ENCODE data around the gene FILIP1L.

Gene FILIP1L

GRCh38 chr3:99925584-99926230 lies 188.6 kb downstream of the FILIP1L start:
- H3K36me3 ChIP-seq (ENCODE audit: control insufficient read depth in 1 of 2, insufficient read depth in 2 of 2, low read length in 2 of 2): no peaks in the 10 kb centered on the region

GRCh38 chr3:99923873-99924272 lies 190.4 kb downstream of the FILIP1L start:
- H3K23ac ChIP-seq (ENCODE audit: low read length): no peak overlapping the region
- H2BK12ac ChIP-seq (ENCODE audit: low read length): no peak overlapping the region
- no peaks in the 10 kb centered on the region for H3K27me3 ChIP-seq (ENCODE audit: insufficient read depth, low read length)
- no peak overlapping the region for H3K18ac ChIP-seq (ENCODE audit: low read length)
- no peak overlapping the region for H4K91ac ChIP-seq (ENCODE audit: low read depth, low read length)
- no peaks in the 10 kb centered on the region for H3K36me3 ChIP-seq (ENCODE audit: control insufficient read depth in 1 of 2, insufficient read depth in 2 of 2, low read length in 2 of 2)
- H3K4me3 ChIP-seq (ENCODE audit: low read depth, low read length): no peak overlapping the region
- H3K4ac ChIP-seq (ENCODE audit: low read depth, low read length): no peak overlapping the region
- H4K8ac ChIP-seq (ENCODE audit: low read depth, low read length): no peak overlapping the region
- no peaks in the 10 kb centered on the region for H3K79me1 ChIP-seq (ENCODE audit: low read length)
- H2BK120ac ChIP-seq (ENCODE audit: insufficient read depth, low read length, poor library complexity): no peak overlapping the region
- no peak overlapping the region for H2AFZ ChIP-seq (ENCODE audit: insufficient read depth, low read length, poor library complexity)
- peaks cover 2 to 5% of the 10 kb centered on the region in 2 experiments for H3K4me1 ChIP-seq (ENCODE audit: control insufficient read depth in 1 of 2, insufficient read depth in 2 of 2, low read length in 2 of 2)
- H2AK5ac ChIP-seq (ENCODE audit: low read length): no peak overlapping the region
- no peaks in the 10 kb centered on the region for H3K9me3 ChIP-seq (ENCODE audit: insufficient read depth, low read depth, low read length)
- H3K9ac ChIP-seq (ENCODE audit: low read length): no peak overlapping the region
- no peaks in the 10 kb centered on the region for H3K79me2 ChIP-seq (ENCODE audit: control insufficient read depth, insufficient read depth, low read length, poor library complexity)
- H3K14ac ChIP-seq (ENCODE audit: low read length): no peak overlapping the region
- no peak overlapping the region for H4K12ac ChIP-seq (ENCODE audit: low read depth, low read length)
- no peak overlapping the region for H2BK5ac ChIP-seq (ENCODE audit: low read depth, low read length, poor library complexity)
- no peak overlapping the region for H3K4me2 ChIP-seq (ENCODE audit: low read length)
- no peak for DNase-seq
- H3K27ac ChIP-seq (ENCODE audit: low read depth, low read length): no peak overlapping the region

More at GRCh38 chr3:99925584-99926230, 188.6 kb downstream of the FILIP1L start:
- Histone ChIP-seq H2AK5ac (ENCODE audit: low read length) (no peak overlapping the region), H3K4me3 (ENCODE audit: low read depth, low read length) (no peak overlapping the region), H3K79me2 (ENCODE audit: control insufficient read depth, insufficient read depth, low read length, poor library complexity) (no peaks in the 10 kb centered on the region), H4K91ac (ENCODE audit: low read depth, low read length) (no peak overlapping the region), H2BK5ac (ENCODE audit: low read depth, low read length, poor library complexity) (no peak overlapping the region), H3K4ac (ENCODE audit: low read depth, low read length) (no peak overlapping the region), H3K4me1 (ENCODE audit: control insufficient read depth in 1 of 2, insufficient read depth in 2 of 2, low read length in 2 of 2) (peaks cover 2 to 3% of the 10 kb centered on the region in 2 experiments), H2BK120ac (ENCODE audit: insufficient read depth, low read length, poor library complexity) (no peak overlapping the region), H4K8ac (ENCODE audit: low read depth, low read length) (no peak overlapping the region), H3K79me1 (ENCODE audit: low read length) (no peaks in the 10 kb centered on the region), H3K23ac (ENCODE audit: low read length) (no peak overlapping the region), H2BK12ac (ENCODE audit: low read length) (no peak overlapping the region), H3K27me3 (ENCODE audit: insufficient read depth, low read length) (no peaks in the 10 kb centered on the region), H3K9ac (ENCODE audit: low read length) (no peak overlapping the region), H3K18ac (ENCODE audit: low read length) (no peak overlapping the region), H3K4me2 (ENCODE audit: low read length) (no peak overlapping the region), H4K12ac (ENCODE audit: low read depth, low read length) (no peak overlapping the region), H2AFZ (ENCODE audit: insufficient read depth, low read length, poor library complexity) (no peak overlapping the region), H3K9me3 (ENCODE audit: insufficient read depth, low read depth, low read length) (no peaks in the 10 kb centered on the region), H3K27ac (ENCODE audit: low read depth, low read length) (no peak overlapping the region), H3K14ac (ENCODE audit: low read length) (no peak overlapping the region)
- WGBS (ENCODE audit: extremely low coverage, insufficient coverage, insufficient read length): no CpG with 5 or more reads among the region's 4 CpGs
- DNase-seq: no peak

GRCh38 chr3:99921986-99922385 lies 192.3 kb downstream of the FILIP1L start:
- no peaks in the 10 kb centered on the region for H3K79me2 ChIP-seq (ENCODE audit: control insufficient read depth, insufficient read depth, low read length, poor library complexity)
- no peak overlapping the region for H3K9ac ChIP-seq (ENCODE audit: low read length)
- whole genome bisulfite sequencing (ENCODE audit: extremely low coverage, insufficient coverage, insufficient read length): no CpG with 5 or more reads among the region's 1 CpG
- H3K4me2 ChIP-seq (ENCODE audit: low read length): no peak overlapping the region
- H2BK12ac ChIP-seq (ENCODE audit: low read length): no peak overlapping the region
- H2BK5ac ChIP-seq (ENCODE audit: low read depth, low read length, poor library complexity): no peak overlapping the region
- no peak overlapping the region for H4K91ac ChIP-seq (ENCODE audit: low read depth, low read length)
- no peaks in the 10 kb centered on the region for H3K36me3 ChIP-seq (ENCODE audit: control insufficient read depth in 1 of 2, insufficient read depth in 2 of 2, low read length in 2 of 2)
- no peak overlapping the region for H2AFZ ChIP-seq (ENCODE audit: insufficient read depth, low read length, poor library complexity)
- H3K4me3 ChIP-seq (ENCODE audit: low read depth, low read length): no peak overlapping the region
- H3K4me1 ChIP-seq (ENCODE audit: control insufficient read depth in 1 of 2, insufficient read depth in 2 of 2, low read length in 2 of 2): peaks cover 2 to 5% of the 10 kb centered on the region in 2 experiments
- H3K27me3 ChIP-seq (ENCODE audit: insufficient read depth, low read length): no peaks in the 10 kb centered on the region
- DNase-seq: no peak
- H2BK120ac ChIP-seq (ENCODE audit: insufficient read depth, low read length, poor library complexity): no peak overlapping the region
- H3K4ac ChIP-seq (ENCODE audit: low read depth, low read length): no peak overlapping the region
- no peak overlapping the region for H4K8ac ChIP-seq (ENCODE audit: low read depth, low read length)
- H2AK5ac ChIP-seq (ENCODE audit: low read length): no peak overlapping the region
- H3K27ac ChIP-seq (ENCODE audit: low read depth, low read length): no peak overlapping the region
- no peak overlapping the region for H3K18ac ChIP-seq (ENCODE audit: low read length)
- H3K9me3 ChIP-seq (ENCODE audit: insufficient read depth, low read depth, low read length): no peaks in the 10 kb centered on the region
- H4K12ac ChIP-seq (ENCODE audit: low read depth, low read length): no peak overlapping the region
- H3K14ac ChIP-seq (ENCODE audit: low read length): no peak overlapping the region
- no peak overlapping the region for H3K23ac ChIP-seq (ENCODE audit: low read length)
- H3K79me1 ChIP-seq (ENCODE audit: low read length): no peaks in the 10 kb centered on the region

GRCh38 chr3:99921377-99921695 lies 193.0 kb downstream of the FILIP1L start:
- H2BK120ac ChIP-seq (ENCODE audit: insufficient read depth, low read length, poor library complexity): no peak overlapping the region
- H3K4me3 ChIP-seq (ENCODE audit: low read depth, low read length): no peak overlapping the region
- H4K12ac ChIP-seq (ENCODE audit: low read depth, low read length): no peak overlapping the region
- no peak overlapping the region for H4K91ac ChIP-seq (ENCODE audit: low read depth, low read length)
- H3K18ac ChIP-seq (ENCODE audit: low read length): no peak overlapping the region
- no peak overlapping the region for H3K23ac ChIP-seq (ENCODE audit: low read length)
- H3K27ac ChIP-seq (ENCODE audit: low read depth, low read length): no peak overlapping the region
- H2BK5ac ChIP-seq (ENCODE audit: low read depth, low read length, poor library complexity): no peak overlapping the region
- H3K9me3 ChIP-seq (ENCODE audit: insufficient read depth, low read depth, low read length): no peaks in the 10 kb centered on the region
- no CpG with 5 or more reads among the region's 1 CpG for WGBS (ENCODE audit: extremely low coverage, insufficient coverage, insufficient read length)
- no peak overlapping the region for H4K8ac ChIP-seq (ENCODE audit: low read depth, low read length)
- no peak overlapping the region for H3K4ac ChIP-seq (ENCODE audit: low read depth, low read length)
- no peak overlapping the region for H3K14ac ChIP-seq (ENCODE audit: low read length)
- H3K4me2 ChIP-seq (ENCODE audit: low read length): no peak overlapping the region
- peaks cover 2 to 5% of the 10 kb centered on the region in 2 experiments for H3K4me1 ChIP-seq (ENCODE audit: control insufficient read depth in 1 of 2, insufficient read depth in 2 of 2, low read length in 2 of 2)
- no peak overlapping the region for H2BK12ac ChIP-seq (ENCODE audit: low read length)
- no peak overlapping the region for H2AK5ac ChIP-seq (ENCODE audit: low read length)
- no peak for DNase-seq
- no peaks in the 10 kb centered on the region for H3K36me3 ChIP-seq (ENCODE audit: control insufficient read depth in 1 of 2, insufficient read depth in 2 of 2, low read length in 2 of 2)
- H2AFZ ChIP-seq (ENCODE audit: insufficient read depth, low read length, poor library complexity): no peak overlapping the region
- H3K79me2 ChIP-seq (ENCODE audit: control insufficient read depth, insufficient read depth, low read length, poor library complexity): no peaks in the 10 kb centered on the region
- no peaks in the 10 kb centered on the region for H3K79me1 ChIP-seq (ENCODE audit: low read length)
- H3K27me3 ChIP-seq (ENCODE audit: insufficient read depth, low read length): no peaks in the 10 kb centered on the region
- H3K9ac ChIP-seq (ENCODE audit: low read length): no peak overlapping the region
